ENCODE data around the gene TSPAN33. TPM values are rescaled to one million over a fixed set of nuclear protein-coding genes. Genes with fewer than 3 reads are reported as not detected.
"Not testable (repeated sequence)": the region's sequence is repeated elsewhere in the genome, so short reads cannot be mapped to it uniquely, and the experiment has no call there.

TSPAN33 gene
- total RNA-seq, 1 donor from 2014 or later, result 11.8 TPM

GRCh38 chr7:129166745-129167144 is 22.2 kb downstream of the TSPAN33 start:
- intact Hi-C loops (cut with DNase I), result no loop called here
- ATAC-seq (ENCODE audit: poor library complexity) (no peak), DNase-seq (no peak)

GRCh38 chr7:129167817-129168216 is 23.3 kb downstream of the TSPAN33 start:
- no peak for ATAC-seq (ENCODE audit: poor library complexity)
- DNase-seq, result no peak
- intact Hi-C loops (cut with DNase I), result no loop called here

- intact Hi-C loops (cut with DNase I), result no loop called here
- ATAC-seq (ENCODE audit: poor library complexity) (peak; percentile 53), DNase-seq (no peak)
Measured at GRCh38 chr7:129168231-129169021, 23.9 kb downstream of the TSPAN33 start.

GRCh38 chr7:129169171-129169671 is 24.7 kb downstream of the TSPAN33 start:
- intact Hi-C loops (cut with DNase I), result no loop called here
- peak; percentile 78 for DNase-seq
- ATAC-seq (ENCODE audit: poor library complexity), result peak; percentile 96

GRCh38 chr7:129169686-129170440 is 25.4 kb downstream of the TSPAN33 start:
- DNase-seq (no peak), ATAC-seq (ENCODE audit: poor library complexity) (peak; percentile 35)
- intact Hi-C loops (cut with DNase I), result no loop called here

- intact Hi-C loops (cut with DNase I), result no loop called here
- ATAC-seq (ENCODE audit: poor library complexity), result no peak
Measured at GRCh38 chr7:129170441-129171021, 26.0 kb downstream of the TSPAN33 start.

GRCh38 chr7:129173861-129174260 is 29.4 kb downstream of the TSPAN33 start:
- DNase-seq; intact Hi-C loops (cut with DNase I); ATAC-seq (ENCODE audit: poor library complexity): not testable (repeated sequence)

More at GRCh38 chr7:129170441-129171021, 26.0 kb downstream of the TSPAN33 start:
- no peak for DNase-seq

- intact Hi-C loops (cut with DNase I), result no loop called here
- ATAC-seq (ENCODE audit: poor library complexity), result no peak
- no peak for DNase-seq
Measured at GRCh38 chr7:129176916-129177710, 32.6 kb downstream of the TSPAN33 start.

GRCh38 chr7:129184981-129185670 is 40.6 kb downstream of the TSPAN33 start:
- ATAC-seq (ENCODE audit: poor library complexity) (no peak), DNase-seq (no peak)
- intact Hi-C loops (cut with DNase I), result no loop called here

- ATAC-seq (ENCODE audit: poor library complexity), result no peak
- intact Hi-C loops (cut with DNase I), result no loop called here
- no peak for DNase-seq
Measured at GRCh38 chr7:129186749-129187260, 42.3 kb downstream of the TSPAN33 start.

- DNase-seq, result no peak
- intact Hi-C loops (cut with DNase I), result no loop called here
- ATAC-seq (ENCODE audit: poor library complexity), result no peak
Measured at GRCh38 chr7:129187681-129188371, 43.3 kb downstream of the TSPAN33 start.

- intact Hi-C loops (cut with DNase I), result no loop called here
- DNase-seq (peak; percentile 69), ATAC-seq (ENCODE audit: poor library complexity) (peak; percentile 91)
Measured at GRCh38 chr7:129188372-129188891, 43.9 kb downstream of the TSPAN33 start, which contains the start of gene SMO. Gene SMO, plus strand, starts transcription at chr7:129188633. Its CDS starts 519 bp downstream, at chr7:129189152.

- DNase-seq, result peak; percentile 48
- ATAC-seq (ENCODE audit: poor library complexity), result peak; percentile 62
- intact Hi-C loops (cut with DNase I), result no loop called here
Measured at GRCh38 chr7:129188892-129189660, 44.6 kb downstream of the TSPAN33 start.

- no peak for DNase-seq
- intact Hi-C loops (cut with DNase I), result no loop called here
- ATAC-seq (ENCODE audit: poor library complexity), result no peak
Measured at GRCh38 chr7:129189661-129190310, 45.3 kb downstream of the TSPAN33 start.

GRCh38 chr7:129191272-129191671 is 46.8 kb downstream of the TSPAN33 start:
- DNase-seq, result no peak
- no peak for ATAC-seq (ENCODE audit: poor library complexity)
- intact Hi-C loops (cut with DNase I), result no loop called here

- DNase-seq (no peak), ATAC-seq (ENCODE audit: poor library complexity) (no peak)
- intact Hi-C loops (cut with DNase I), result no loop called here
Measured at GRCh38 chr7:129193892-129194291, 49.4 kb downstream of the TSPAN33 start.
